PC-3 (cell line): ENCODE results near the gene TOM1L2. TPM values are rescaled to one million over a fixed set of nuclear protein-coding genes. Genes with fewer than 3 reads are reported as not detected.

Experiments
- ATAC-seq: fragments of 200-7000 bp; cut with Tn5 transposase; 2 replicates; pipeline ENCODE4 v1.9.1; 2020; ENCODE audit warnings: mild to moderate bottlenecking, moderate library complexity
- BruUV-seq: library from RNA; stranded (reverse); fragments of 400-500 nt; replicated peaks from 2 replicates; lab custom pipeline; 2021; lab: Mats Ljungman, UMichigan
- CTCF ChIA-PET: fragments of 300-600 bp; sonication (Branson Sonifier 250); formaldehyde crosslinking; loops from one replicate; lab custom pipeline; 2022; ENCODE audit warnings: antibody characterized with exemption; lab: Charles Lee
- POLR2A ChIA-PET: fragments of 300-600 bp; sonication (Branson Sonifier 250); formaldehyde crosslinking; loops from one replicate; lab custom pipeline; 2022; ENCODE audit warnings: antibody characterized with exemption; ENCODE audit not compliant: unreplicated experiment; lab: Charles Lee
- DNase-seq: peaks from one replicate; pipeline ENCODE4 v3.0.0-alpha.2; 2015
- H2AFZ ChIP-seq: fragments of 300-600 bp; sonication (generic); 2 replicates; pipeline ENCODE4 v1.6.0; 2016; ENCODE audit warnings: antibody characterized with exemption, low read length
- H3F3A ChIP-seq: fragments of 300-600 bp; sonication (generic); one replicate; pipeline ENCODE4 v1.6.0; 2017; ENCODE audit warnings: antibody characterized with exemption, low read length, control low read depth, mild to moderate bottlenecking; ENCODE audit not compliant: unreplicated experiment
- H3K27ac ChIP-seq: fragments of 300-600 bp; sonication (generic); 2 replicates; pipeline ENCODE4 v1.5.1; 2016; ENCODE audit warnings: mild to moderate bottlenecking, low read length
- H3K27me3 ChIP-seq: fragments of 300-600 bp; sonication (generic); 2 replicates; pipeline ENCODE4 v1.6.1; 2016; ENCODE audit warnings: low read length, mixed read lengths
- H3K36me3 ChIP-seq: fragments of 300-600 bp; sonication (generic); 2 replicates; pipeline ENCODE4 v1.6.1; 2016; ENCODE audit warnings: low read depth, mixed run types, low read length, mixed read lengths
- H3K4me1 ChIP-seq: fragments of 300-600 bp; sonication (generic); 2 replicates; pipeline ENCODE4 v1.5.1; 2016; ENCODE audit warnings: low read length; ENCODE audit not compliant: insufficient read depth
- H3K4me2 ChIP-seq: fragments of 300-600 bp; sonication (generic); 2 replicates; pipeline ENCODE4 v1.6.0; 2016; ENCODE audit warnings: low read length
- H3K4me3 ChIP-seq: fragments of 300-600 bp; sonication (generic); 2 replicates; pipeline ENCODE4 v1.5.1; 2016; ENCODE audit warnings: mild to moderate bottlenecking, low read length, mixed read lengths
- H3K79me2 ChIP-seq: fragments of 300-600 bp; sonication (generic); 2 replicates; pipeline ENCODE4 v1.6.1; 2017; ENCODE audit warnings: low read length, mixed read lengths
- H3K9ac ChIP-seq: fragments of 300-600 bp; sonication (generic); 2 replicates; pipeline ENCODE4 v1.6.0; 2016; ENCODE audit warnings: mild to moderate bottlenecking, low read length
- H3K9me2 ChIP-seq: fragments of 300-600 bp; sonication (generic); replicated peaks from 2 replicates; pipeline ENCODE4 v1.6.1; 2016; ENCODE audit warnings: mixed run types, low read length, mixed read lengths
- H3K9me3 ChIP-seq: fragments of 300-600 bp; sonication (generic); 2 replicates; pipeline ENCODE4 v1.6.1; 2016; ENCODE audit warnings: low read length, mixed read lengths
- H4K20me1 ChIP-seq: fragments of 300-600 bp; sonication (generic); 2 replicates; pipeline ENCODE4 v1.6.1; 2016; ENCODE audit warnings: low read length, mixed read lengths
- CTCF ChIP-seq: fragments of 300-600 bp; sonication (generic); conservative IDR thresholded peaks from 2 replicates; pipeline ENCODE4 v1.5.1; 2017; ENCODE audit warnings: antibody characterized with exemption, low read depth, mild to moderate bottlenecking, low read length
- EZH2 ChIP-seq: fragments of 300-600 bp; sonication (generic); IDR thresholded peaks from one replicate; pipeline ENCODE4 v1.6.1; 2017; ENCODE audit warnings: antibody characterized with exemption, mild to moderate bottlenecking, low read length; ENCODE audit not compliant: unreplicated experiment
- EZH2phosphoT487 ChIP-seq: fragments of 300-600 bp; sonication (generic); IDR thresholded peaks from 2 replicates; pipeline ENCODE4 v1.6.1; 2018; ENCODE audit warnings: mild to moderate bottlenecking, antibody characterized with exemption, low read length, borderline replicate concordance
- intact Hi-C: fragments of 100-400 bp; cut with micrococcal nuclease; formaldehyde crosslinking; loops from 2 replicates; pipeline ENCODE4 v1.9.0; 2023
- total RNA-seq: library from RNA; depleted of rRNA; stranded (reverse); fragments of >200 nt; gene quantifications from 2 replicates; pipeline ENCODE4 v1.2.3, GENCODE V29; 2014

TOM1L2 gene
- total RNA-seq, 1 experiment from 2014 or later: 53.3 TPM

GRCh38 chr17:17933775-17934174 is 38.4 kb downstream of the TOM1L2 start:
- Histone ChIP-seq H3K79me2 (peaks cover 89% of the 10 kb centered on the region), H4K20me1 (no peaks in the 10 kb centered on the region), H3K9me3 (no peaks in the 10 kb centered on the region), H3K4me3 (no peak overlapping the region), H3K27ac (no peak overlapping the region), H2AFZ (no peak overlapping the region), H3K27me3 (no peaks in the 10 kb centered on the region), H3K9me2 (no peaks in the 10 kb centered on the region), H3K9ac (no peak overlapping the region), H3K4me2 (no peak overlapping the region), H3K36me3 (no peaks in the 10 kb centered on the region), H3F3A (no peaks in the 10 kb centered on the region), H3K4me1 (peaks cover 38% of the 10 kb centered on the region)
- DNase-seq (peak; percentile 36), ATAC-seq (no peak)
- intact Hi-C loops: no loop called here
- TF ChIP-seq EZH2 (no peak), CTCF (no peak), EZH2phosphoT487 (no peak)
- ChIA-PET POLR2A (no interaction called here), CTCF (no interaction called here)
- BruUV-seq: no TSS peak

DNA sequence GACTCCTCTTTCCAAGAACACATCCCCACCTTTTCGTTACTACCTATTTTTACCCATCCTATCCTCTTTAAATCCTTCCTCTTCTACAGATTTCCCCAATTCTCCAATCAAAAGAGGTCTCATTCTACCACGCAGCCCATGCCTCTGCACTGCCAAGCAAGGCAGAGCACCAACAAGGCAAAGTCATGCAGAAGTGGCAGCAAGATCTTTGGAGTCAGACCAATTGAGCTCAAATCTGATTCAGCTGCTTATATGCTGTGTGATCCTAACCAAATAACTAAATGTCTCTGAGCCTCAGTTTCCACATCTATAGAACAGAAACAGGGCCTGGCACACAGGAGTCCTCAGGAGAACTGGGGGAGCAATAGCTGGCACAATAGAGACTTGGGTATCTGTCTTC is 41.0 kb downstream of the TOM1L2 start:
- Histone ChIP-seq H3K9me3 (no peaks in the 10 kb centered on the region), H2AFZ (no peak overlapping the region), H3K79me2 (peaks cover 85% of the 10 kb centered on the region), H3F3A (no peaks in the 10 kb centered on the region), H3K4me1 (peaks cover 23% of the 10 kb centered on the region), H4K20me1 (no peaks in the 10 kb centered on the region), H3K27me3 (no peaks in the 10 kb centered on the region), H3K9ac (no peak overlapping the region), H3K4me3 (no peak overlapping the region), H3K4me2 (no peak overlapping the region), H3K27ac (no peak overlapping the region), H3K36me3 (no peaks in the 10 kb centered on the region), H3K9me2 (no peaks in the 10 kb centered on the region)
- BruUV-seq: no TSS peak
- ChIA-PET CTCF (no interaction called here), POLR2A (no interaction called here)
- ATAC-seq (no peak), DNase-seq (no peak)
- intact Hi-C loops: no loop called here
- TF ChIP-seq EZH2phosphoT487 (no peak), CTCF (no peak), EZH2 (no peak)

- Histone ChIP-seq H3K4me1 (peaks cover 18% of the 10 kb centered on the region), H3K4me2 (no peak overlapping the region), H3K27ac (no peak overlapping the region), H3K36me3 (no peaks in the 10 kb centered on the region), H3K4me3 (no peak overlapping the region), H3F3A (no peaks in the 10 kb centered on the region), H3K9ac (no peak overlapping the region), H3K27me3 (no peaks in the 10 kb centered on the region), H2AFZ (no peak overlapping the region), H3K9me3 (no peaks in the 10 kb centered on the region), H3K9me2 (no peaks in the 10 kb centered on the region), H3K79me2 (peaks cover 86% of the 10 kb centered on the region), H4K20me1 (no peaks in the 10 kb centered on the region)
- no peak for ATAC-seq
- POLR2A ChIA-PET: no interaction called here
- no TSS peak for BruUV-seq
- TF ChIP-seq CTCF (no peak), EZH2 (no peak), EZH2phosphoT487 (no peak)
- intact Hi-C loops: no loop called here
- DNase-seq: no peak
- CTCF ChIA-PET: no interaction called here
These were observed 41.5 kb downstream of the TOM1L2 start for GRCh38 chr17:17930674-17931073.
